ENCODE data around the gene SPINT2. TPM values are rescaled to one million over a fixed set of nuclear protein-coding genes. Genes with fewer than 3 reads are reported as not detected.
A peak's percentile ranks its signal among the peaks of the same experiment; 100 is the strongest.

SPINT2 gene, protein sequence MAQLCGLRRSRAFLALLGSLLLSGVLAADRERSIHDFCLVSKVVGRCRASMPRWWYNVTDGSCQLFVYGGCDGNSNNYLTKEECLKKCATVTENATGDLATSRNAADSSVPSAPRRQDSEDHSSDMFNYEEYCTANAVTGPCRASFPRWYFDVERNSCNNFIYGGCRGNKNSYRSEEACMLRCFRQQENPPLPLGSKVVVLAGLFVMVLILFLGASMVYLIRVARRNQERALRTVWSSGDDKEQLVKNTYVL
- total RNA-seq, result 10 to 100 TPM; 11.1 to 52.7 TPM

DNA sequence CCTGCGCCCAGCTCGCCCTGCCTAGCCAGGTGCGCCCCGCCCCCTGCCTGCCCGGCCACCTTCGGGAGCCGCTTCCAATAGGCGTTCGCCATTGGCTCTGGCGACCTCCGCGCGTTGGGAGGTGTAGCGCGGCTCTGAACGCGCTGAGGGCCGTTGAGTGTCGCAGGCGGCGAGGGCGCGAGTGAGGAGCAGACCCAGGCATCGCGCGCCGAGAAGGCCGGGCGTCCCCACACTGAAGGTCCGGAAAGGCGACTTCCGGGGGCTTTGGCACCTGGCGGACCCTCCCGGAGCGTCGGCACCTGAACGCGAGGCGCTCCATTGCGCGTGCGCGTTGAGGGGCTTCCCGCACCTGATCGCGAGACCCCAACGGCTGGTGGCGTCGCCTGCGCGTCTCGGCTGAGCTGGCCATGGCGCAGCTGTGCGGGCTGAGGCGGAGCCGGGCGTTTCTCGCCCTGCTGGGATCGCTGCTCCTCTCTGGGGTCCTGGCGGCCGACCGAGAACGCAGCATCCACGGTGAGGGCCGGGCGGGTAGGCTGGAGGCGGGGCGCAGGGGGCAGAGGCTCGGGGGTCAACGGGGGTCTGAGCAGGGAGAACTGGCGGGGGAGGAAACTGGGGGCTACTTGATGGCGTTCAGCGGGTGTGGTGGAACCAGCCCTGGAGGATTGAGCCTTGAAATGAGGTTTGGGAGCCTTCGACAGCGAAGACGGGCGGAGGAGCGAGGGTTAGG is at the start of gene SPINT2:
Gene SPINT2, plus strand, starts transcription at position 88 of the 727 bp plus-strand sequence. Its CDS starts 320 bp downstream, at position 408.
- no peaks in the 10 kb centered on the region for H3K36me3 ChIP-seq
- TF ChIP-seq, protein P1, sequence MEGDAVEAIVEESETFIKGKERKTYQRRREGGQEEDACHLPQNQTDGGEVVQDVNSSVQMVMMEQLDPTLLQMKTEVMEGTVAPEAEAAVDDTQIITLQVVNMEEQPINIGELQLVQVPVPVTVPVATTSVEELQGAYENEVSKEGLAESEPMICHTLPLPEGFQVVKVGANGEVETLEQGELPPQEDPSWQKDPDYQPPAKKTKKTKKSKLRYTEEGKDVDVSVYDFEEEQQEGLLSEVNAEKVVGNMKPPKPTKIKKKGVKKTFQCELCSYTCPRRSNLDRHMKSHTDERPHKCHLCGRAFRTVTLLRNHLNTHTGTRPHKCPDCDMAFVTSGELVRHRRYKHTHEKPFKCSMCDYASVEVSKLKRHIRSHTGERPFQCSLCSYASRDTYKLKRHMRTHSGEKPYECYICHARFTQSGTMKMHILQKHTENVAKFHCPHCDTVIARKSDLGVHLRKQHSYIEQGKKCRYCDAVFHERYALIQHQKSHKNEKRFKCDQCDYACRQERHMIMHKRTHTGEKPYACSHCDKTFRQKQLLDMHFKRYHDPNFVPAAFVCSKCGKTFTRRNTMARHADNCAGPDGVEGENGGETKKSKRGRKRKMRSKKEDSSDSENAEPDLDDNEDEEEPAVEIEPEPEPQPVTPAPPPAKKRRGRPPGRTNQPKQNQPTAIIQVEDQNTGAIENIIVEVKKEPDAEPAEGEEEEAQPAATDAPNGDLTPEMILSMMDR (IDR thresholded peaks at IDR 0.05), result no peak
- no peak for DNase-seq (ENCODE audit: low spot score)
- H3K9me3 ChIP-seq, result no peaks in the 10 kb centered on the region
- peaks cover 0 to 18% of the 10 kb centered on the region in 2 donors for H3K4me1 ChIP-seq
- no peaks in the 10 kb centered on the region for H3K27me3 ChIP-seq
- H3K4me3 ChIP-seq, result peak within 1 kb of the TSS; percentile 52 to 61
- H3K27ac ChIP-seq, result peak within 1 kb of the TSS; percentile 48 to 78

DNA sequence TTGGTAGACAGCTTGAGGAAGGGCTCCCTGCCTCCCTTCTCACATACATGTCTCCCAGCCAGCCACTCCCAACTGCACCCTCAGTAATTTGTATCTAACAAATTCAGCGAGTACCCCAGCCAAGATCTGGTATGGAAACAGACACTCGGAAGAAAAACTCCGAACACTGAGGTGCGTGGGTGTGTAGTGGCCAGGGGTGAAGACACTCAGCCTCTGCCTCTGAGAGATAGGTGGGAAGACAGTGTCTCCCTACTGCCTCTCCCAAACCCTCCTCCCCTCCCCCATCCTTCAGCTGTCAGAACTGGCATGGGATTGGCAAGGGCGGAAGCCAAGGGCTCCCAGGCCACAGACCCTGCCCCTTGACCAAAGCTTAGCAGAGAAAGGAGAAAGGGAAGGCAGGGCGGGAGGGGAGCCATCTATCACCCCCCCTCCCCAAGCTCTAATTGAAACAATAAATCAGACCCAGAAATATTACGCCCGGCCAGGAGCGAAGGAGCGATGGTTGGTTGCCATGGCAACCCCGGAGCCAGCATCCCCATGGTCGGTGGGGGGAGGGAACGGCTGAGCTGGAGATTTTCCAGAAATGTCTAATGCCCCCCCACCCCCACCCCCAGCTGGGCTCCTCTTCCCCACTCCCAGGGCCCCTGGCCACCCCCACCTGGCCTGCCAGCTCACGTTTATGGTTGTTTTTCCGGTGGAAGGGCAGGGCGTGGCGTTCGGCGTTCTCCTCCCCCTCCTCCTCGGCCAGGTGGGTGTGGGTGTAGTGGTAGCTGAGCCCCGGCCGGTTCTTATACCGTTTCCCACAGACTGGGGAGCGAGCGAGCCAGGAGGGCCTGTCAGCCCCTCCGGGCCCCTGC is 47.4 kb upstream of the SPINT2 start:
- Histone ChIP-seq H3K27ac (no peak overlapping the region), H3K27me3 (no peaks in the 10 kb centered on the region), H3K9me3 (no peaks in the 10 kb centered on the region), H3K36me3 (no peaks in the 10 kb centered on the region), H3K4me1 (no peaks in the 10 kb centered on the region), H3K4me3 (no peak overlapping the region)
- TF ChIP-seq, protein P1 (IDR thresholded peaks at IDR 0.05), result no peak
- DNase-seq (ENCODE audit: low spot score), result no peak

DNA sequence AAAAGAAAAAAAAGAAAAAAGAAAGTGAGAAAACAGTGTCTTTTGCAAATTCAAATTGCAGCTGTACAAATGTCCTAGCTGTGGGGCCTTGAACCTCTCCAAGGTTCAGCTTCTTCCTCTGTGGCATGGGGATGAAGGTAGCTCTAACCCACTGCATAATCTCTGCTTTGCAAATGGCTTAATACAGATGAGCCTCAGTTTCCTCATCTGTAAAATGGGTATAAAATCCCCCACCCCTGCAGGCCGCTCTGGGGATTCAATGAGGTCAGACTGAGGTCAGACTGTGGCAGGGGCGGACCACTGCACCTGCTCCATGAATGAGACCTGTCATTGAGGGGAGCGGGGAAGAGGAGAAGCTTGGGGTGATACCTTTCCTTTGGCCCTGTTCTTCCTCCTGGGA is 46.2 kb upstream of the SPINT2 start:
- no peak for DNase-seq (ENCODE audit: low spot score)
- Histone ChIP-seq H3K4me3 (no peak overlapping the region), H3K27me3 (no peaks in the 10 kb centered on the region), H3K9me3 (no peaks in the 10 kb centered on the region), H3K4me1 (no peaks in the 10 kb centered on the region), H3K36me3 (no peaks in the 10 kb centered on the region), H3K27ac (no peak overlapping the region)
- TF ChIP-seq, protein P1 (IDR thresholded peaks at IDR 0.05), result no peak

DNA sequence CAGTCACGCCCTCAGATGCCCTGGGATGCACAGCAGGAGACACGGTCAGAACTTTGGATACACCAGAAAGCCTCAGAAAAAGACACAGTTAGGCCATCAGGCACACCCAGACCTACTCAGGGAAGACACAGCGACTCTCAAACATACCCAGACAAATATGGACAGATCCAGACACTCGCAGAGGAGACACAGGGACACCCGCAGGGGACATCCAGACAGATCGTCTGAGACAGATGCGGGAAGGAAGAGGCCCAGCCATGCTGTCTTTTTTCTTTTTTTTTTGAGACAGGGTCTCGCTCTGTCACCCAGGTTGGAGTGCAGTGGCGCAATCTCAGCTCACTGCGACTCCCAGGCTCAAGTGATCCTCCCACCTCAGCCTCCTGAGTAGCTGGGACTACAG is 45.2 kb upstream of the SPINT2 start:
- Histone ChIP-seq H3K4me3 (no peak overlapping the region), H3K27ac (no peak overlapping the region), H3K4me1 (peaks cover 0 to 6% of the 10 kb centered on the region in 2 donors), H3K9me3 (no peaks in the 10 kb centered on the region), H3K27me3 (peaks cover 0 to 5% of the 10 kb centered on the region in 2 donors), H3K36me3 (no peaks in the 10 kb centered on the region)
- TF ChIP-seq, protein P1 (IDR thresholded peaks at IDR 0.05), result no peak
- no peak for DNase-seq (ENCODE audit: low spot score)

DNA sequence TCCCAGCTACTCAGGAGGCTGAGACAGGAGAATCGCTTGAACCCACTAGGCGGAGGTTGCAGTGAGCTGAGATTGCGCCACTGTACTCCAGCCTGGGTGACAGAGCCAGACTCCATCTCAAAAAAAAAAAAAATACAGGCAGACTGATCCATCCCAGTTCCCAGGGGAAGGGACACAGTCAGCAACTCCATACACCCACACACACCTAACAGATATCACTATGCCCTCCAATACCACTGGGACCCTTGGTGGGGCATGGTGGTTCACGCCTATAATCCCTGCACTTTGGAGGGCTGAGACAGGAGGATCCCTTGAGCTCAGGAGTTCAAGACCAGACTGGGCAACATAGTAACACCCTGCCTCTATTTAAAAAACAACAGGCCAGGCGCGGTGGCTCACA is 43.0 kb upstream of the SPINT2 start:
- no peak overlapping the region for H3K4me3 ChIP-seq
- no peak for DNase-seq (ENCODE audit: low spot score)
- TF ChIP-seq, protein P1 (IDR thresholded peaks at IDR 0.05), result no peak
- H3K27ac ChIP-seq, result no peak overlapping the region
- H3K9me3 ChIP-seq, result no peaks in the 10 kb centered on the region
- H3K27me3 ChIP-seq, result peaks cover 0 to 5% of the 10 kb centered on the region in 2 donors
- H3K36me3 ChIP-seq, result no peaks in the 10 kb centered on the region
- H3K4me1 ChIP-seq, result peaks cover 0 to 10% of the 10 kb centered on the region in 2 donors
